Measurements from ENCODE around the gene FAM13A.

GRCh38 chr4:88779431-88779830, 277.6 kb downstream of the FAM13A start:
- TF ChIP-seq EZH2 (IDR thresholded peaks at IDR 0.05; ENCODE audit: borderline replicate concordance) (no peak), CTCF (IDR thresholded peaks at IDR 0.05; ENCODE audit: poor library complexity) (no peak)

Measured in hepatocyte (in vitro differentiated cells).